Daoy (cell line): ENCODE data around the gene LAMA2. TPM values are rescaled to one million over a fixed set of nuclear protein-coding genes. Genes with fewer than 3 reads are reported as not detected.
A peak's percentile ranks its signal among the peaks of the same experiment; 100 is the strongest.

ENCODE experiments used
- DNase-seq: peaks from one replicate; pipeline ENCODE4 v3.0.0-alpha.2; 2015; ENCODE audit warnings: low read depth
- total RNA-seq: library from RNA; depleted of rRNA; stranded (reverse); fragments of >200 nt; shearing (Covaris generic); gene quantifications from 2 replicates; pipeline ENCODE4 v1.2.3, GENCODE V29; 2014

Gene LAMA2
- total RNA-seq, 1 experiment from 2014 or later = 0.46 TPM

DNA sequence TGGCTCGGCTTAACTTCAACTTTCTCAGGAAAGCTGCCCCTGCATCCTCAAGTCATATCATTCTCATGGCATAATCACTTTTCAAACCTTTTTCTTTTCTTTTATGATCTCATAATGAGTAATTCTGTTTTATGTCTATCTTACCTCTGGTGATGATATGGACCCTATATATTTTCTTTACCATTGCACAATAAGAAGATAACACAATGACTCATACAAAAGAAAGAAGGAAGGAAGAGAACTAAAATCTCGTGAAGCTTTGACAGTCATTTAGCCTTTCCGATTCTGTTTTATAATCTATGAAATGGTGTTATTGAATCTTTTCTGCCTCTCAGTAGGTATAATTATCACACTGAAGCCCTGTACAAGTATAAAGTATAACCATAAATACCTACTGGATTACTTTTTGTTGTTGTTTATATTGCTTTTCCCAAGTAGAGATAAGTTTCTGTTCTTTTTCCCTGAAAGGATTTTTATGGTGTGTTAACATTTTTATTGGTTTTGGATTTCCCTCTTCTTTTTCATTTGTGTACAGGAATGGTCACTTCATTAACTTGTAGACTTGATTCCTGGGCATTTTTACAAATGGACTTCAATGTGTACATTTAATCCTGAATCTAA lies 300.9 kb downstream of the LAMA2 start:
- peak; percentile 25 for DNase-seq

DNA sequence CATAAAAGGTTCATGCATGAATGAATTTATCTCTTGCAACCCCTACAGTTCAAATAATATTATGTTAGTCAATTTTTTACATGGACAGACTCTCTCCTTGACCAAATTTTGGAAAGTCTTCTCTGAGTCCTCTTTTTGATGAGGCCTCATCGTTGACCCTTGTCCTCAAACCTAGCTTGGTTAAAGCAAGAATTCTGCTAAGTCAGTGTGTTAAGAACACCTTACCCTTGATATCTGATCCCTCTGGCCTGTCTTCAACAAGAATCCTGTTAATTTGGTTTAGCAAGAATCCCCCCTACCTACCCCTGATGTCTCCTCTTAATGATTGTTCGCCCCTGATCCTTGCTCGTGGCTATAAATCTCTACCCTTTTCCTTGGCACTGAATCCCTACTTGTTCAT lies 301.4 kb downstream of the LAMA2 start:
- no peak for DNase-seq

DNA sequence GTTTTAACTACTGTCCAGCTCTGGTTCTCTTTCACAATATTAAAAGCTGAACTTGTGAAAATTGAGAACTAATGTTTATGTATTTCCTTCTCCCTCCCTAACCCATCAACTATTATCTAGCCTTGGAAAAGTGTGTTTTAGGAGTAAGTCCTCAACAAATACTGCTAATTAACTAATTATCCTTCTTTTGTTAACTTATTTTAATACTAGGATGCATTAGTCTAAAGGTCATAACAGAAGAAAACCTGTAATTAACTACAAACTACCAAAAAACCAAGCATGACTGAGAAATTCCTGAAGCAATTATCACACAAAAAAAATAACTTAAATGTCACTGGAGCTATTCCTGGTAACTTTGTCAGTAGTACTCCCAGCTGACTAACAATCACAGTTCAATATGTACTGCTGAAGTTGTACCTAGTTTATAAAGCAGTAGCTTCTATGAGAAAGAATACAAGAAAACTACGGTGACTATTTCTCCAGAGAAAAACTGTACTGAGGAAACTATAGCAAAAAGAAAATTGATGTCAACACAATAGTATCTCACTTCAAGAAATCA lies 301.9 kb downstream of the LAMA2 start:
- DNase-seq = no peak

DNA sequence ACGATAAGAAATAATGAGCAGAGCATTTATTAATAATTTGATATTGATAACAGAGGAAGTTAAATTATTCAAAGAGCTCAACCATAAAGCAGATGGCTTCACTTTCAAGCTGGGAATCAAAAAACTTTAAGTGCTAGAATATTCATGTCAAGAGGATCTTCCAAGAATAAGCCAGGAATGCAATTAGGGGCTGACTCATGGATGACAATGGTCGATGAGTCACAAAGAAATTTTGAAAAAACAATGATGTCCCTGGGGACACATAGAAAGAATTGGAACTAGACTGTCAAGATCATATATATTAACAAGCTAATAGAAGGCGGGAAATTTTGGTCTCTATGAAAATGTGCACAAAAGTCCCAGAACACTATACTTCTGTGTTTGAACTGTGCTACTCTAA lies 304.1 kb downstream of the LAMA2 start:
- peak; percentile 81 for DNase-seq

DNA sequence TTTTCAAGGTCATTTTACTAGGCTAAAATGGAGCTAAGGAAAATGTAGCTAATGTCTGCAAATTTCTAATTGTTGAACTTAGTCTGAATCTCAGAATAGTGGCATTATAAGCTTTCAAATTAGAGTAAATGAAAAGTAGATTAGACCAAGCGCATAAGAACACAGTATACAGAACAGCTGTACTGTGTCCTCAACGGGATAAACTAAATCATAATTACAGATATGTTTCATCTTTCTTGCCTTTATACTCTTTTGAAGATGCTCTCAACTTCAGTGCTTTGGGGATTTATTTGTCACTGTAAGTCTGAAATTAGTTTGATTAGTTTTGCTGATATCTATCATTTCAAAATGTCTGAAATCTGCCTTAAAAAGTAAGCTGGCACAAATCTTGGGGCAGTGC lies 305.4 kb downstream of the LAMA2 start:
- DNase-seq = no peak

DNA sequence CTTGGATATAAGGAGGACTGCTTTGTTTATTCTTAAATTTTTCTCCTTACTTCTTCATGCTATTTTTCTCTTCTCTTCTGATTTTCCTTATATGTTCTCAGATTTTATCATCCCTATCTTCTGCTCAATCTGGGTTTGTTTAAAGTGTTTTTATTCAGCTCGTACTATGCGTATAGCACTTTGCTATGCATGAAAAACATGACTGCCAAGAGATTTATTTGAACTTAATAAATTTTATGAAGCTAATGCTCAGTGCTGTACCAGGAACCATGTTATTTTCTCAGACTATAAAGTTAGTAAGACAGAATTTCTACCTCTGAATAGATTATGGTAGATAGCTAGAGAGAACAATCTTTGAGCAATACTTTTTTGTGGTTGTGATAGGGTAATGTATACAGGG lies 305.9 kb downstream of the LAMA2 start:
- no peak for DNase-seq

DNA sequence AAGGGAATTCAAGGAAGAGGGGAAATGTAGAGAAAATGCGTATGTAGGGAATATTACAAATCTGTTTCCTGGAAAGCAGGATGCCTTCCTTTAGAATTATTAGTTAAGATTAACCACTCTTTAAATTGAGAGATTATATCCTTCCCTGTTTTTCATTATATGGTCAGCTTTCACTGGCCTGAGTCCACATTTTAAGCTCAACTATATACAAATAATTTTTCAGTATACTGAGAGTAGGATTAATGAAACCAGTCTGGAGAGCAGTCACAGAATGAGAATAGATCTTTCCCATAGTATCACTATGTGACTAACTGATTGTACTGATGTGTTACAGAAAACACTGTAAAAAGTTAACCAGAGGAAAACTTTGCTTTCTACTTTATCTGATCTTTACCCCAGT lies 306.3 kb downstream of the LAMA2 start:
- DNase-seq = no peak

DNA sequence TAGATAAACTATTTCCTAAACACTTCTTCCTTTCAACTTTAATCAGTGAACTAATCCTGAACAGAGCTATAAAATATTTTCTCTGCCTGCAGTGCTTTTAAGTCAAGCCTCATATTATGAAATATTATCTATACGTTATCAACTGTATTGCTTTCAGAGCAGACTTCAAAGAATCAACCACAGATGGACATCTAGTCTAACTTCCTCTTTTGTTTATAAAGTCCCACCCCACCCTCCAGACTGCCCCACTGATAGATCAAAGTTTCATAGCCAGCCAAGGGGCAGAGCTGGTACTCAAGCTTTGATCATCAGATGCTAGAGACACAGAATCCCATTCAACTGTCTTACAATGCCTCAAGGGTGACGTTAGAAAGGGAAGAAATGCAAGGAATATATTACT lies 308.3 kb downstream of the LAMA2 start:
- DNase-seq = no peak

DNA sequence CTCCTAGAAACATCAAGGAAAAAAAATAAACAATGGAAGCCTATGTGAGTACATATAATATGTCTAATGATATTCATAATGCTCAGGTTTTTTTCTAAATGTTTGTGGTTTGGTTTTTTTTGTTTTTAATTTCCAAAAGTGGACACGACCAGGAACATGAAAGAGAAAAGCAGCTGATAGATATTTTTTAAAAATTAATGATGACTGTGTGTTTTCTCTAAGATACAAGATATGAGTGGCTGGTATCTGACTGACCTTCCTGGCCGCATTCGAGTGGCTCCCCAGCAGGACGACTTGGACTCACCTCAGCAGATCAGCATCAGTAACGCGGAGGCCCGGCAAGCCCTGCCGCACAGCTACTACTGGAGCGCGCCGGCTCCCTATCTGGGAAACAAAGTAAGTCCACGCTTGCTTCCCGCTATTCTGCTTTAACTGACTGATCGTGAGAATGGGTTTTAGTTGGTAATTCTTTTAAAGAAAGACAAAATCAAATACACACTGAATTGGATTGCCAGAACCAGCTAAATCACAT lies 309.6 kb downstream of the LAMA2 start:
- DNase-seq = no peak

DNA sequence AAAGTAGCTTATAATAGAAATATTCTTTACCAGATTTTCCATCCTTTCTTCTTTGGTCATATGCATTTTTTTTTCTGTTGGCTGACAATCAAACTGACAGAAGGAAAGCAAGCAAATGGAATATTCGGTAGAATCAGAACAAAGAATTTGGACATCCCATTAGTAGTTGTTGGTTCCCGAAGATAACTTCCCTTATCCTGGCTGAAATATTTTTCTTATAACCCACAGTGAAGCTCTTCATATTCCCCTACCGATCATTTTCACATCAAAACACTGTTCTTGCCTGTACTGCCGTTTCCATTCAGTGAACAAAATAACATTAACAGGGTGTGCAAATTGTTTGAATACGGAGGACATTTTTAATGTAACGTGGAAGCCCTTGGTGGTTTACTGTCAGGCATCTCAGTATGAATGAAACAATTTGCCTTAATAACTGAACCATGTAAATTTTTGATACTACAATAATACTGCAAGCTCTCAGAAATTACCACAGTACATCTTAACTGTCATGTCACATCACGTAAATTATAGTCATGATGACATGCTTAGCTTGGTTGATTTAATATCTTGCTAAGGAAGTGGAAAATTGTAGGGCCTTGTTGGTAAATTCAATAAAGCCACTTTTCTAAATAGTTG lies 311.5 kb downstream of the LAMA2 start:
- no peak for DNase-seq

DNA sequence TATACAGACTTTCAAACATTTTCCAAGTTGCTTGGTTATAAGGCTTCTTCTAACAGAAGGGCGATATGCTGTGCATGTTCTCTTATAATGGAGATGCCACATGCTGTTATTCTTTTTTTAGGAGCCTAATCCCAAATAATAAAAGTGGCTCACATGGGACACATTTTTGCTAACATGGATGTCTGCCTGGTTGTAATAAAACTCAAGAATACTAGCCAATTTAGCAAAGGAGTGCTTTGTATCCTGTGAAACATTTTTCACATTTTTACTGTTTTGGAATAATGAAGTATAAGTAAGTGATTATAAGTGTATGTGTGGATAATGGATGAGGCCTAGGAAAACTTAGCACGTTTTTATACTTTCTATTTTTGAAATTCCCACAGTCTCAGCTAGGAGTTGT lies 312.2 kb downstream of the LAMA2 start:
- no peak for DNase-seq

DNA sequence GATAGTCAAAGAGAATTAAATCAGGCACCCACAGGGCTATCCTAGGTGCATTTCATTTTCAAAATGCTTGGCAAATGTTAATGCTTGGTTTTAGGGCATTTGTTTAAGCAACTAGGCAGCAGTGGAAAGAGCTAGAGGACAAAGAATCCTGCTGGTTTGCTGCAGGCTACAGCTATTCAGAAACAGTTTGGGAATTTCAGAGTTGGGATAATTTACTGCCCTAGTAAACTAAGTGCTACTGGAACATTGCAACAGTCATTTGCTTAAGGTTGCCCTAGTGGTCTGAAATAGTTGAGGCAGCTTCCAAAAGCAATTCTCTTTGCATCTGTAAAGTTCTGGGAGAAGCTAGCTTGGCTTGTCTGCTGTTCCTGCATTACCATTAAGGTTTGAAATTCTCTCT lies 312.7 kb downstream of the LAMA2 start:
- no peak for DNase-seq

DNA sequence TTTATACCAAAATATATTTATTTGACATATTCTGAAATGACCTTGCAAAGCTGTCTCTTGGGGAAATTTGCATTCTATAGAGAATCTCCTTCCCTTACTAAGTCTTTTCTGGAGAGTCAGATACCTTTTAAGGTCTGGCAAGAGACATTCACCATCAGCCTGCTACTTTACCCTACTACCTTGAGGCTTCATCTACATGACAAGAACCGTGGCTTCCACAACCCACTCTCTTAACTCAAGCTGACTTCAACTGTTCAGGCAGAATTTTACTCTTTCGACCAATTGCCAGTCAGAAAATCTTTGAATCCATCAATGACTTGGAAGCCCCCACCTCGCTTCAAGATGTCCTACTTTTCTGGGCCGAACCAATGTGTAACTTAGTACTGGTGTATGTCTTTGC lies 314.2 kb downstream of the LAMA2 start:
- no peak for DNase-seq

DNA sequence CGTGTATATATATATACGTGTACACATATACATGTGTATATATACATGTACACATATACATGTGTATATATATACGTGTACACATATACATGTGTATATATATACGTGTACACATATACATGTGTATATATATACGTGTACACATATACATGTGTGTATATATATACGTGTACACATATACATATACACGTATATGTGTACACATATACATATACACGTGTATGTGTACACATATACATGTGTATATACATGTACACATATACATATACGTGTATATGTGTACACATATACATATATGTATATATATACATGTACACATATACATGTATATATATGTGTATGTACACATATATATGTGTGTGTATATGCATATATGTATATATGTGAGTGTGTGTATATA lies 317.2 kb downstream of the LAMA2 start:
- DNase-seq = no peak

DNA sequence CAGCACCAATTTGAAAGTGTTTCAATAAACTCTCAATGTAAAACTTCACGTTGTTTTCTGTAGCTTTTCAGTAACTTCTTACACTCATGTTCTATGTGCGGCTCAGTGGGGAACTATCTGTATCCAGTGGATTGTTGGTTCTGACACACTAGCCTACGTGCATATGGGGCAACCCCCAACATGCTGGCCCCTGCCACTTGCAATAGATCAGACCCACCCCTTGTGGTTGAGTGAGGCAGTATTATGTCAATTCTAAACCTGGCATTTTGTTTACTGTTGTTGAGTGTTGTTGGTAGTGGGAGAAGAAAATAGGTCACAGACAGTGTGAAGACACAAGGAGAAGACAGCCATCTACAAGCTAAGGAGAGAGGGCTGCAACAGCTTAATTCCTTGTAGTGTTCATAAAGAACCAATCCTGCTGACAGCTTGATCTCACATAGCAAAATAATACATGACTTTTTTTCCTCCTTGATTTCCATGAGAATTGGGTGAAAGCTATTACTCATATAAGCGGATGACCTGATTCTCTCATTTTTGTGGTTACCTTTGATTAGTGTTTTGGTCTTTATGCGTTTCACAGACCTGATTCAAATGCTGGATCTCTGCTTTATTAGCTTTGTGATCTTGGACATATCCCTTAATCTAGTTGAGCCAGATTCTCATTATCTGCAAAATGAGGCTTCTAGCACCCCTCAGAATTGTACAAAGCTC lies 320.4 kb downstream of the LAMA2 start:
- peak; percentile 6 for DNase-seq

DNA sequence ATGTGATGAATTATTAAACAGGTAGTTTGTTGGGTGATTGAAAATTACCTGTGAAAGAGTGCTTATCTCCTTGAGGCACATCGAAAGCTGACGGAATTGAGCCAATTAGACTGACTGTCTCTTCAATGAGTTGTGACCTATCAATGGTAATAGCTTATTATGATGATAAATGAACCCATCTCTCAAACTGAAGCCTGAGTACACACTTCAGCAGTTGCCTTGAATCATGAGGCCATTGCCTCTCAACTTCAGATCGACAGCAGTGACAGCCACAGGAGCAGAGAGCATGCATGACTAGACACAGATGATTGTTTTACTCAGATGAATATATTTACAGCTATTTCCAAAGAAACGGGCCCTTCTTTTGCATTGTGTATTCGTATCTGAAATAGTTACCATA lies 323.9 kb downstream of the LAMA2 start:
- DNase-seq = no peak

DNA sequence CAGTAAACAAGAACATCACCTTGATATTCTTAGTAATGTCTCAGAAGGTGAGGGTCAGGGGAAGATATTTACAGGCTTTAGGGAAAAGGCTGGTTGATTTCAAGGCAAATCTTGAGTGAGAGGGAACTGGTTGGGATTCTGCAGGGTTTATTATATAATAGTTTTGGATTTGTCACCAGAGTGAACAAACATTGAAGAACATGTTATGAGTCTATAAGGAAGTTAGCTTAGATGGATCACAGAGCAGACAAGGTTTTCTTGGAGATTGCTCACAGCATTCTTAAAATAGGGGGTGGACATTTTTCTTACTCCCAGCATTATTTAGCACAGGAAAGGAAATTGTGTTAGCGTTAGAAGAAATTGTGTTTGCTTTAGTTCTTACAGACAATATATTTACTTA lies 324.9 kb downstream of the LAMA2 start:
- no peak for DNase-seq

DNA sequence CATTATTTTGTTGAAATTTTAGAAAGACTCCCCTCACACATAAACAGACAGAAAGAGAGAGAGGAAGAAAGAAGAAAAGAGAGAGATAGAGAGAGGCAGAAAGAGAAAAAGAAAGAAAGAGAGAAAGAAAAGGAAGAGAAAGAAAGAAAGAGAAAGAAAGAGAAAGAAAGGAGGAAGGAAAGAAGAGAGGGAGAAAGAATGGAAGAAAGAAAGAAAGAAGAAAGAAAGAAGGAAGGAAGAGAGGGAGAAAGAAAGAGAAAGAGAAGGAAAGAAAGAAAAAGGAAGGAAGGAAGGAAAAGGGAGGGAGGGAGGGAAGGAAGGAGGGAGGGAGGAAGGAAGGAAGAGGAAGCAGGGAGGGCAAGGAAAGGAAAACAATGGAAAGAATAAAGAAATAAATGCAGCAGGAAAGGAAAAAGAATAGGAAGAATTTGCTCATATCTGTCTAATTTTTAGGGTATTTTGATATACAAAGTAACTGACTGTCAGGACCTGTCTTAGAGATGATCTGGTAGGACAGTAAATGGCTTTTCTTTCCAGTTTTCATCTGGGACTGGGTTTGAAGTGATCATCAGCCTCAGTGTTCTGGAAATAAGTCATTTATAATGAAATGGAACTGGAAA lies 325.6 kb downstream of the LAMA2 start:
- no peak for DNase-seq

DNA sequence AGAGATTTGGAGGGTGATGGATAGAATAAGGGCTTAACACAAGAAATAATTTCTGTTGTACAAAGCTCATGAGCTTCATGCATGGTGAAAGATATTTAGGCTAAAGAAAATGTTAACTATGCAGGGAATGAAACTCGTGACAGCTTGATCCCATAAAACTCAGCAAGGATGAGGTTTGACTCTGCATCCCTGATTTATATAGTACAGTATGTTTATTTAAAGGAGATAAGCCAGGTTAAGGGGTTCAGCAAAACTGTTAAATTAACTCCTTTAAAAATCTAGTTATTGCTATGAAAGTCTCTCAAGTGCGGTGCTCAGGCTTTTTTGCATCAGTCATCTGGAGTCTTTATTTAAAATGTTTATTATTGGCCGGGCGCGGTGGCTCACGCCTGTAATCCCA lies 326.4 kb downstream of the LAMA2 start:
- DNase-seq = no peak

DNA sequence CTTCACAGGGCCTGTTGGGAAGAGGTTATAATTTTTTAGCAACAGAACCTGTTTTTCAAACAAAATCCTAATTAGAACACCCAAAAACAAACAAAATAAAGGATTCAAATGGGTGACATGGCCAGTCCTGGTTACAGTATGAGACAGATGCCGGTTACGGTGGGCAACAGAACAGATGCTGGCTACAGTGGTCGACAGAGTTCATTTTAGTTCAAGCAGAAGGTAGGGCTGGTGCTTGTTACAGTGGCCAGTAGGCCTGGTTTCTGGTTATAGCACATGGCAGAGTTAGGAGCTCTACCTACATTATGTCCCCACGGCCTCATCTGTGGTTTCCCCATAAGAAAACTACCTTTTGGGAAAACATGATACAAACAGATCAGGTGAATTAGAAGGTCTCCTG lies 327.7 kb downstream of the LAMA2 start:
- no peak for DNase-seq

DNA sequence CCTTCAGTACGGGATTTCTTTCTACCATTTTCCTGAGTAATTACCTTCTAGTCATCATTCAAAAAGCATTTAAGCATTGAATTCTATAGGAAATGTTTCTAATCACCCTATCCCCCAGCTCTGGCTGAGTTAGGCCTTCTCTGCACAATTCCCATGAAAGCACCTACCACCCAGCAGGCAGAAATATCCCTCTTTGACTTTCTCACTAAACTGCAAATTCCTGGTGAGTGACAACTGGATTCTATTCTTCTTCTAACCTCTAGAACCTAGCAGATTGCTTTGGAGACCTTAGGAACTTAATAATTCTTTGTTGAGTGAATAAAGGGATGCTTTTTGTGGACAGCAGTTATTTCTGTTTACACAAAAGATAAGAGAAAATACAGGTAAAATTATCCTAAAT lies 328.7 kb downstream of the LAMA2 start:
- no peak for DNase-seq

DNA sequence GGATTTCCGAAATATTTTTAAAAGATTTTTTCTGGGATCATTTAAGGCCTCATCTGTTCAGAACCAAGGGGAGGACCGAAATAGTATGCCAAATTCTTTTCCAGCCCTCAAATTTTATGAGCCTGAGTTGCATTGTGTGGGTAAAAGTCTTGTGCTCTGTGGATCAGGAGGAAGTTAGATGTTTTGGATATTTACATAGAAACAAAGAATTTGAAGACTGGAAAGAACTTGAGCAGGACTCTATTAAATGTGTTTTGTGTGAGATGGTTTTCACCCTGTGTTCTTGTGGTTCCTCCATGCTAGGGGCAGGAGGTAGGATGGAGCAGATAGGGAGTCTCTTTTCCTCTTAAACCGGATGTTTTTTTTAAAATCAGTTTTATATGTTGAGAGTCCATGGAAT lies 329.1 kb downstream of the LAMA2 start:
- DNase-seq = no peak
